GM21529 (cell line): ENCODE results near the gene TAS2R10.
"Not testable (repeated sequence)": the region's sequence is repeated elsewhere in the genome, so short reads cannot be mapped to it uniquely, and the experiment has no call there.

Source experiments
- ATAC-seq: cut with Tn5 transposase; IDR thresholded peaks from one replicate; pipeline ENCODE4 v1.9.1; 2021; ENCODE audit not compliant: unreplicated experiment

Gene TAS2R10

GRCh38 chr12:10826258-10826657 is at the start of gene TAS2R10:
TSS of gene TAS2R10 (minus strand) at chr12:10826358. CDS start at chr12:10826269, 89 bp downstream.
- ATAC-seq = no peak

DNA sequence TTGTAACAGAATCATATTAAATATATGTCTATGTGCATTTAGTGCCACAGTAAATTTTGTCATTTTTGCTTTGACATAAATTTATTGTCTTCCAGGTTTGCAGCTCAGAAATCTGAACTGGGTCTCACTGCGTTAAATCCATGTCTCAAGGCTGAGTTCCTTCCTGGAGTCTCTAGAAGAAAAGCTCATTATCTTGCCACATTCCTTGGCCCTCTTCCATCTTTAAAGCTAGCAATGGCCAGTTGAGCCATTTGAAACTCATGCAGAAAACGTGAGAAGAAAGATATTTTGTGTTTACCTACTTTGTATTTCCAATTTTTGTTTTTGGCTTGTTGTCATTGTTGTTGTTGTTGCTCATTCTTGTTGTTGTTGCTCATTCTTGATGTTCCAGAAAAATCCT is 47.2 kb upstream of the TAS2R10 start:
- ATAC-seq = no peak

GRCh38 chr12:10867381-10867780 is 41.2 kb upstream of the TAS2R10 start:
- ATAC-seq = no peak

DNA sequence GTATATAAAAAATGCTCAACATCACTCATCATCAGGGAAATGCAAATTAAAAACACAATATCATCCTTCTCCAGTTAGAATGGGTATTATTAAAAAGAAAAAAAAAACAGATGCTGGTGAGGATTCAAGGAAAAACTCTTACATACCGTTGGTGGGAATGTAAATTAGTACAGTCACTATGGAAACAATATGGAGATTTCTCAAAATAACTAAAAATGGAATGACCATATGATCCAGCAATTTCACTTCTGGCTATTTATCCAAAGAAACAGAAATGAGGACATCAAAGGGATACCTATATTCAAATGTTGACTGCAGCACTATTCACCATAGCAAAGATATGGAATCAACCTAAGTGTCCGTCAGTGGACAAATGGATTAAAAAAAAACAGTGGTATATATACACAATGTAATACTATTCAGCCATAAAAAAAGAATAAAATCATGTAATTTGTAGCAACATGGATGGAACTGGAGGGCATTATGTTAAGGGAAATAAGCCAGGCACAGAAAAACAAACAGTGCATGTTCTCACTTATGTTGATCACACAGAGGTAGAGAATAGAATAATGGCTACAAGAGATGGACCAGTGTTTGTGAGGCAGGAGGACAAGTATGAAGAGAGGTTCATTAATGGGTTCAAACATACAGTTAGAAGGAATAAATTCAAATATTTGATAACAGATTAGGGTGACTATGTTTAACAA is 37.5 kb upstream of the TAS2R10 start:
- no peak for ATAC-seq

DNA sequence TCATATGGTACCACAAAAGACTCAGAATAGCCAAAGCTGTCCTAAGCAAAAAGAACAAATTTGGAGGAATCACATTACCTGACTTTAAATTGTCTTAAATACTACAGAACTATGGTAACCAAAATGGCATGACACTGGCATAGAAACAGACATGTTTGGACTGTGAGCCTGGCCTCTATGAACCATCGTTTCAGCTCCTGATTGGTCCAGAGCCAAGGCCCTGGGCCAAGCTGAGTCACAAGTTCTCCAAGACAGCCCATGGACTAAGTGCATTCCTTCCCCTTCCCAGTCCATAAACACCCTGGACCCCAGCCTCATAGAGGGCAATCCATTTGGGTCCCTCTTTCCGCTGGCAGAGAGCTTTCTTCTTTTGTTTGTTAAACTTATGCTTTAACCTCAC is 35.2 kb upstream of the TAS2R10 start:
- ATAC-seq = no peak

DNA sequence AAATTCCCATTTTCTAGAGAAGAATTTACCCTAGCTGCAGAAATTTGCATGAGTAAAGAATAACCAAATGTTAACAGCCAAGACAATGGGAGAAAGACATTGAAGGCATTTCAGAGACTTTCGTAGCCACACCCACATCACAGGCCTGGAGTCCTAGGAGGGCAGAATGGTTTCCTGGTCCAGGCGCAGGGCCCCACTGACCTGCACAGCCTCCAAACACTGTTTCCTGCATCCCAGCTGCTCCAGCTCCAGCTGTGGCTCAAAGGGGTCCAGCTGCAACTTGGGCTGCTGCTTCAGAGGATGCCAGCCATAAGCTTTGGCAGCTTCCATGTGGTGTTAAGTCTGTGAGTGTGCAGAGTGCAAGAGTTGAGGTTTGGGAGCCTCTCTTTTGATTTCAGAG is 29.6 kb upstream of the TAS2R10 start:
- ATAC-seq = no peak

GRCh38 chr12:10853776-10854175 is 27.6 kb upstream of the TAS2R10 start:
- no peak for ATAC-seq

DNA sequence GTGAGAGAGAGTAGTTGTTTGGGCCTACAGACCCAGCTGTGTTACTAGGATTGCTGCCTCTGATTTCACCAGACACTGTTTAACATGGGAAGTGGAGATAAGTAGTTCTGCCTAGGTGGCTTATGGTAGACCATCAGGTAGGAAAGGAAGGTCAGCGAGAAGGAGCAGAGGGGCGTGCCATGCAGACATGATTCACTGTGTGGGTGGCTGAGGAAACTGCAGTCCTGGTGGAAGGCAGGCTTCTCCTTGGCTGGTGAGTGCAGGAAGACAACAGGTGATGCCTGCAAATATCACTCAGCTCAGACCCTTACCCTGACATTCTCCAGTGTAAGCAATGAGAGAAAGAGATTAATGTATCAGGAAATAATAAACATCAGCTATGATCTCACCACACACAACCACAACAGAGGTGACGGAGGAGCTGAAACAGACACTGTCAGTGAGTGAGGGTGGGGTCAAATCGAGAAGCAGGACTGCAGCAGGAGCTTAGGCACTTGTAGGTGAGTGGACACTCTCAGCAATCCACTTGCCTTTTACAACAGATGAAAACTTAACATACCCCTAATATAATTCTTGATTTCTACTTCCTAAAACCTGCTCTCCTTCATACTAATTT is 25.2 kb upstream of the TAS2R10 start:
- no peak for ATAC-seq

- no peak for ATAC-seq
Observed at GRCh38 chr12:10849425-10849878, 23.3 kb upstream of the TAS2R10 start, which contains the start of gene PRR4. TSS of gene PRR4 (minus strand) at chr12:10849475. CDS start at chr12:10849437, 38 bp downstream.

DNA sequence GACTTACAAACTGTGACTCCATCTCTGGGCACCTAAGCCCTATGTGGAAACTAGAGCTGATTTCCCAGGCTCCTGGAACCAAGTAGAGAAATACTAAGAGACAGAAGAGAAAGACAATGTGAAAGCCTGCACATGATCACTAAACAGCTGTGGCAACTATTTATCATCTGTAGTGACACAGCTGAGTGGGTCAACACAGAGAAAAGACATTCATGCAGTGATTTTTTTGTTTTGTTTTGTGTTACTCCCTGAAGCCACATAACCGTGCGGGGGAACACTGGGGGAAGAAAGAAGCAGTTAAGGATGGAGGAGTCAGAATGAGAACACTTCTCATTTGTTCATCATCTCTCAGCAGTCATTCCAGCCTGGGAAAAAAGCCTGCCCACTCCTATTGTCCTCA is 21.6 kb upstream of the TAS2R10 start:
- no peak for ATAC-seq

DNA sequence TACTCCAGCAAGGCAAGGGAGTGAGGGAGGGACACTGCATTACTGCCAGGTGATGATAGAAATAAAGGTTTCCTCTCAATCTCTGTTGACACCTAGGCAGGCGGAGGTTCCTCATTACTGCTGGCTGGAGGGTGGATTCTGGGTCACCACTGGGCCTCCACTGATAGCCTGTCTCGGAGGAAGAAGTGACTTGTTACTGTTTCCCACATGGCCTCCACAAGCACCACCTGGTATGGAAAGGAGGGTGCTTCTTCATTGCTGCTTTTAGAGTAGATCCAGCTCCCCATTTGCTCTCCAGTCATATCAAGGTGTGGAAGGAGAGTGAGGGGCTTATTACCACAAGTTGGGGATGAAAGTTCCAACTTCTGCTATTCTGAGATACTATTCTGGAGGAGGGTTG is 16.7 kb upstream of the TAS2R10 start:
- no peak for ATAC-seq

GRCh38 chr12:10838461-10838860 is 12.3 kb upstream of the TAS2R10 start:
- ATAC-seq = no peak

- ATAC-seq = no peak
Observed at GRCh38 chr12:10829994-10830393, 3.8 kb upstream of the TAS2R10 start.

GRCh38 chr12:10824957-10825356 is 1.2 kb downstream of the TAS2R10 start:
- ATAC-seq = no peak

- ATAC-seq = no peak
Observed at GRCh38 chr12:10811883-10812536, 14.1 kb downstream of the TAS2R10 start.

GRCh38 chr12:10810068-10810467 is 16.1 kb downstream of the TAS2R10 start, which contains the start of gene TAS2R9:
TSS of gene TAS2R9 (minus strand) at chr12:10810168. CDS start at chr12:10810075, 93 bp downstream.
- ATAC-seq = no peak

DNA sequence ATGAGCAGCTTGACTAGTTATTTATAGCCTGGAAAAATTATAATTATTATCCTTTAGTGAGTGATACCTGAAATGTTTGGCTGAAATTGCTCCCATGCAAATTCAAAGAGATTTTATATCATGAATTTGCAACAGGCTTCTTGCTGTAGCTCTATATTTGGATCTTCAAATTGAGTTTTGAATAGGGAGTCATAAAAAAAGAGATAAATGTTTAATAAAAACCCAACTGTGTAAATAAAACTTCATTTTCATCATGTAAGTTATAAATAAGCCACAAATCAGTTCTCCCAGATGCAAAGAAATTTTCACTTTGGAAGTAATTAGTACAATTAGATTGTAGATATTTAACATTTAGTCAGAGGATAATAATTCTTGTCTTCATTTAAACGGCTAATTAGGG is 19.0 kb downstream of the TAS2R10 start, which contains the start of gene TAS2R8:
TSS of gene TAS2R8 (minus strand) at position 101 of the 400 bp plus-strand sequence. CDS start 306 bp downstream, outside the sequence.
- ATAC-seq = no peak

DNA sequence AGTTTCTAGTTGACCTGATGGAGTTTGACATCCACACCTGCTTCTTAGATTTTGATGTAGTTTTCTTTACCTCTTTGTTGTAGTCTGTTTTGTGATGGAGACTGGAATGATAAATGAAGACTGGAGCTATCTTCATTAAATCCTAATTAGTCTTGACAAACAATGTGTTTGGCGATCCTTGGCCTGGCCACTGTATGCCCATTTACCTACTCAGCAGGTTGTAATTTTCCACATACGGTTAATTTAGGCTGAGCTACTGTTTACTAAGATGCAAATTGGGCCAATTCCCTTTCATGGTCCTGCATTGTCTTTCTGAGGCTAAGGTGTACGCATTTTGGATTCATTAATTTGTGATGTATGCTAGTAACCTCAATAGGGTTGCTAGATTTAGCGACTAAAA is 23.6 kb downstream of the TAS2R10 start, which contains the start of gene TAS2R7:
TSS of gene TAS2R7 (minus strand) at position 41 of the 400 bp plus-strand sequence. CDS start 57 bp downstream, outside the sequence.
- no peak for ATAC-seq

DNA sequence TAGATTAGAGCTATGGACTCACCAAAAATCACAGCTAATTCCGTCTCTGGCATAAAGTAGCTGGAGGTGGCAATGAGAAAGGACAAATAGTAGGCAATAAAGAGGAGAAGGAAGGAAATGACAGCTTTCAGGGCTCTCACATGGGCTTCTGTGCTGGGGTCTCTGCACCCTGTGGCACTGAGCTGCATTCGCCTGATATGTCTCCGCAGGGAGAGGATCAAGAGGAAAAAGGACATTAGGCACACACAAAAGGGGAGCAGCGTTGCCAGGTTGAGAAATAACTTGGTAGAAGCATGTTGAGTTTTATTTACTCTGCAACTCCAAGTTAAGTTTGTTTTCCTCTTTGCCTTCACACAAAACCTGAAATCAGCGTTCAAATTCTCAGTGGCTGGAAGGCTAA is 24.4 kb downstream of the TAS2R10 start:
- ATAC-seq = no peak

GRCh38 chr12:10794222-10794621 is 31.9 kb downstream of the TAS2R10 start:
- ATAC-seq = no peak

DNA sequence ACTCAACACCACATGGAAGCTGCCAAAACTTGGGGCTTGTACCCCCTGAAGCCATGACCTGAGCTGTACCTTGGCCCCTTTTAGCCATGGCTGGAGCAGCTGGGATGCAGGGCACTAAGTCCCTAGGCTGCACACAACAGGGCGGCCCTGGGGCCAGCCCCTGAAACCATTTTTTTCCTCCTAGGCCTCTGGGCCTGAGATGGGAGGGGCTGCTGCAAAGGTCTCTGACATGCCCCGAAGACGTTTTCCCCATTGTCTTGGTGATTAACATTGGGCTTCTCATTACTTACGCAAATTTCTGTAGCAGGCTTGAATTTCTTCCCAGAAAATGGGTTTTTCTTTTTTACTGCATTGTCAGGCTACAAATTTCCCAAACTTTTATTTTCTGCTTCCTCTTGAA is 34.4 kb downstream of the TAS2R10 start:
- ATAC-seq = not testable (repeated sequence)

DNA sequence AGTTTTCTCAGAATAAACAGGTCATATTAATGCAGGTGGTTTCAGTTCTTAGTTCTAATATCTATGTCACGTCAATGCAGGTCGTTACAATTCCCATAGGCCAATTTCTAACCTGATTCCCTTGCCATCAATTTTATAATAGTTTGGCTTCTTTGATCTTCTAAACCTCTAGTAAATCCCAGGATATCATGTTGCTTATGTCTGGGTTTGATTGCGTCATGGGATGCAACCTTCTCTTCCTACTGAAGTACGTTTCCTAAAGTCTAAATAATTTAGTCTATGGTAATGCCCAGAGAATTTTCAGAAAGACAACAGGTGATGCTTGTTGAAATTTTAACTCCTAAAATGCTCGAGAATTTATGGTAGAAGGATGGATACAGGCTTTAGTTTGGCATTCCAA is 42.9 kb downstream of the TAS2R10 start:
- ATAC-seq = no peak
